HG03520 (cell line): ENCODE data around the gene SORCS1.

Source experiments
- ATAC-seq: cut with Tn5 transposase; IDR thresholded peaks from one replicate; pipeline ENCODE4 v1.9.1; 2021; ENCODE audit warnings: mild to moderate bottlenecking, moderate library complexity; ENCODE audit not compliant: unreplicated experiment

The SORCS1 gene

GRCh38 chr10:107118866-107119265 lies 45.6 kb downstream of the SORCS1 start:
- no peak for ATAC-seq

- ATAC-seq, result no peak
These were observed 60.4 kb downstream of the SORCS1 start for GRCh38 chr10:107104026-107104652.

GRCh38 chr10:107103174-107104025 lies 61.1 kb downstream of the SORCS1 start:
- no peak for ATAC-seq

GRCh38 chr10:107098326-107098725 lies 66.2 kb downstream of the SORCS1 start:
- no peak for ATAC-seq

- ATAC-seq, result no peak
These were observed 69.5 kb downstream of the SORCS1 start for GRCh38 chr10:107094824-107095522.

- no peak for ATAC-seq
These were observed 72.2 kb downstream of the SORCS1 start for GRCh38 chr10:107092321-107092720.

- ATAC-seq, result no peak
These were observed 73.4 kb downstream of the SORCS1 start for GRCh38 chr10:107091126-107091525.

GRCh38 chr10:107085665-107086525 lies 78.6 kb downstream of the SORCS1 start:
- no peak for ATAC-seq

GRCh38 chr10:107083388-107084009 lies 81.0 kb downstream of the SORCS1 start:
- ATAC-seq, result no peak

GRCh38 chr10:107081644-107082043 lies 82.9 kb downstream of the SORCS1 start:
- ATAC-seq, result no peak

- ATAC-seq, result no peak
These were observed 89.4 kb downstream of the SORCS1 start for GRCh38 chr10:107075117-107075516.

- ATAC-seq, result no peak
These were observed 91.7 kb downstream of the SORCS1 start for GRCh38 chr10:107072786-107073185.

- ATAC-seq, result no peak
These were observed 92.5 kb downstream of the SORCS1 start for GRCh38 chr10:107072028-107072427.

- no peak for ATAC-seq
These were observed 93.2 kb downstream of the SORCS1 start for GRCh38 chr10:107071301-107071700.

- no peak for ATAC-seq
These were observed 96.7 kb downstream of the SORCS1 start for GRCh38 chr10:107067843-107068242.

GRCh38 chr10:107064075-107064474 lies 100.4 kb downstream of the SORCS1 start:
- ATAC-seq, result no peak

GRCh38 chr10:107059872-107060271 lies 104.6 kb downstream of the SORCS1 start:
- ATAC-seq, result no peak

GRCh38 chr10:107059068-107059804 lies 105.3 kb downstream of the SORCS1 start:
- no peak for ATAC-seq

GRCh38 chr10:107058331-107058730 lies 106.2 kb downstream of the SORCS1 start:
- ATAC-seq, result no peak

- no peak for ATAC-seq
These were observed 108.3 kb downstream of the SORCS1 start for GRCh38 chr10:107056182-107056581.
